ENCODE results near the gene GEN1. TPM values are rescaled to one million over a fixed set of nuclear protein-coding genes. Genes with fewer than 3 reads are reported as not detected.
"Not testable (repeated sequence)": the region's sequence is repeated elsewhere in the genome, so short reads cannot be mapped to it uniquely, and the experiment has no call there.

GEN1 gene
- total and polyA plus RNA-seq, 2 of the 4 experiments (the other 2 are of a cell fraction) = 7.9 to 8.3 TPM

DNA sequence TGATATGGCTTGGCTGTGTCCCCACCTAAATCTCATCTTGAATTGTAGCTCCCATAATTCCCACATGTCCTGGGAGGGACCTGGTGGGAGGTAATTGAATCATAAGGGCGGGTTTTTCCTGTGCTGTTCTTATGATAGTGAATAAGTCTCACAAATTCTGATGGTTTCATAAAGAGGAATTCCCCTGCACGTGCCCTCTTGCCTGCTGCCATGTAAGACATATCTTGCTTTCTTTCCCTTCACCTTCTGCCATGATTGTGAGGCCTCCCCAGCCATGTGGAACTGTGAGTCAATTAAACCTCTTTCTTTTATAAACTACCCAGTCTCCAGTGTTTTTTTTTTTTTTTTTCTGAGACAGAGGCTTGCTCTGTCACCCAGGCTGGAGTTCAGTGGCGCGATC lies 69.7 kb downstream of the GEN1 start:
- ATAC-seq (ENCODE audit: low read depth); H3K4me3 ChIP-seq (ENCODE audit: insufficient read depth, low read depth, low read length); H3K4me1 ChIP-seq (ENCODE audit: control insufficient read depth, insufficient read depth, low read length); H2AFZ ChIP-seq (replicated peaks; ENCODE audit: low read length, poor library complexity); H2BK20ac ChIP-seq (ENCODE audit: low read depth, low read length); H2AK5ac ChIP-seq (ENCODE audit: low read depth, low read length); H3K23ac ChIP-seq (ENCODE audit: low read depth, low read length); H2BK15ac ChIP-seq (ENCODE audit: low read depth, low read length); H2BK5ac ChIP-seq (ENCODE audit: low read depth, low read length, poor library complexity, severe bottlenecking); H3K4ac ChIP-seq (ENCODE audit: low read depth, low read length); H3K9ac ChIP-seq (ENCODE audit: low read depth, low read length); in situ Hi-C loops (cut with MboI; ENCODE audit: low sequenced_read_pairs); H3K56ac ChIP-seq (ENCODE audit: extremely low read depth, insufficient read depth, low read length); H4K5ac ChIP-seq (ENCODE audit: low read depth, low read length); H3K18ac ChIP-seq (ENCODE audit: low read depth, low read length); H3K36me3 ChIP-seq (ENCODE audit: control insufficient read depth, insufficient read depth, low read length); H3K4me2 ChIP-seq (ENCODE audit: low read depth, low read length); DNase-seq; POLR2A ChIA-PET (ENCODE audit: unreplicated experiment); H4K8ac ChIP-seq (ENCODE audit: low read depth in 2 of 2, low read length in 2 of 2); H3K9me3 ChIP-seq (ENCODE audit: control insufficient read depth, insufficient read depth, low read length); intact Hi-C loops (cut with micrococcal nuclease); H4K20me1 ChIP-seq (ENCODE audit: insufficient read depth, low read length); H2AK9ac ChIP-seq (replicated peaks; ENCODE audit: low read depth, low read length, poor library complexity); H3K14ac ChIP-seq (replicated peaks; ENCODE audit: low read depth, low read length); BruUV-seq (replicated peaks); dilution Hi-C loops (cut with HindIII; ENCODE audit: low sequenced_read_pairs, unreplicated experiment); H3K79me1 ChIP-seq (ENCODE audit: low read depth in 1 of 2, low read length in 2 of 2); H3K9me1 ChIP-seq (ENCODE audit: insufficient read depth, low read length); H2BK120ac ChIP-seq (ENCODE audit: low read depth, low read length); H4K91ac ChIP-seq (ENCODE audit: insufficient read depth, low read depth, low read length); H3K27ac ChIP-seq (ENCODE audit: insufficient read depth, low read length): not testable (repeated sequence)
- CTCF ChIA-PET = interaction anchor here (0.6 kb wide), 1 partner anchor 103 kb away, joined by 3 read pairs; no protein-coding TSS in a partner anchor
- WGBS, 2 experiments (ENCODE audit: extremely low coverage in 2 of 2, insufficient read length in 1 of 2) = no CpG with 5 or more reads among the region's 4 CpGs
- H3K27me3 ChIP-seq (ENCODE audit: control insufficient read depth, insufficient read depth, low read length) = peaks cover 19% of the 10 kb centered on the region
